Heart left ventricle (tissue), 13 donors: ENCODE data around the gene ARHGAP5.

ENCODE experiments used
- CTCF ChIP-seq, 12 donors: fragments of 200-600 bp; sonication (generic) in 4 of 12; IDR thresholded peaks; one replicate each; pipeline versions ENCODE4 v1.5.0 to v1.8.0; 2018 to 2022; ENCODE audit warnings: antibody characterized with exemption in 12 of 12, mild to moderate bottlenecking in 5 of 12
- POLR2A ChIP-seq, 2 donors: fragments of 450-650 bp; IDR thresholded peaks; one replicate each; pipeline ENCODE4 v1.6.1; 2017; ENCODE audit warnings: antibody characterized with exemption in 2 of 2, mild to moderate bottlenecking in 2 of 2, moderate library complexity in 2 of 2
- donor health status: ischemic (EF 13 %, LVEDD 7.1; RV severe dilation, severe dysfunction).
- donor health status: DM: no; HTN: yes; CAD: no.
- donor health status: DM: no; HTN: no; CAD: no.
- donor health status: ischemic (EF 25% LVEDD 6.9; RV normal size, moderate dysfunction).
- donor health status: ischemic (EF 25% LVEDD 5.7; RV mildly dilated, moderate dysfunction).
- donor health status: ischemic (EF 35%, LVEDD 5.7; RV mildly dilated, moderate dysfunction).
- donor health status: nonischemic (EF 11% LVEDD 7.7; RV severe dilation, severe dysfunction).
- donor health status: DM: yes; HTN: yes; CAD: no.
- donor health status: PGD.
- donor health status: ischemic (EF 29% LVEDD 5.4; RV normal size, mild dysfunction).
- donor health status: nonischemic (EF 23%, LVEDD 6.1; RV moderate dilation, normal function).

GRCh38 chr14:32142341-32142740 lies 65.2 kb downstream of the ARHGAP5 start:
- TF ChIP-seq POLR2A (IDR thresholded peaks at IDR 0.05) (no peak), CTCF (IDR thresholded peaks at IDR 0.05) (no peak)
